Erythroblast (primary cell): Measurements from ENCODE around the gene GMDS.
A peak's percentile ranks its signal among the peaks of the same experiment; 100 is the strongest.

Source experiments
- DNase-seq, 2 experiments: peaks; one replicate each; lab custom pipeline; 2025; lab: John Stamatoyannopoulos, UW
- GATA1 ChIP-seq: IDR thresholded peaks from 2 replicates; pipeline ENCODE4 v1.6.1; 2011; ENCODE audit warnings: low read depth, mild to moderate bottlenecking, control low read depth, low read length, moderate library complexity
- POLR2A ChIP-seq: IDR thresholded peaks from 2 replicates; pipeline ENCODE4 v1.6.1; 2011; ENCODE audit warnings: mild to moderate bottlenecking, low read length

Gene GMDS

GRCh38 chr6:2044192-2044591, 201.2 kb downstream of the GMDS start:
- no peak for DNase-seq

GRCh38 chr6:2042956-2043648, 202.3 kb downstream of the GMDS start:
- TF ChIP-seq GATA1 (no peak), POLR2A (no peak)
- DNase-seq: no peak

More at GRCh38 chr6:2044192-2044591, 201.2 kb downstream of the GMDS start:
- TF ChIP-seq GATA1 (no peak), POLR2A (no peak)

GRCh38 chr6:2038092-2038491, 207.3 kb downstream of the GMDS start:
- peak in 1 of 2 experiments; percentile 28 for DNase-seq
- TF ChIP-seq GATA1: no peak
- TF ChIP-seq POLR2A: no peak

- TF ChIP-seq POLR2A (no peak), GATA1 (no peak)
- DNase-seq: no peak
These were observed 208.0 kb downstream of the GMDS start for GRCh38 chr6:2037237-2037926.

- TF ChIP-seq POLR2A: no peak
- TF ChIP-seq GATA1: no peak
- no peak for DNase-seq
These were observed 208.7 kb downstream of the GMDS start for GRCh38 chr6:2036710-2037023.

GRCh38 chr6:2035826-2036709, 209.3 kb downstream of the GMDS start:
- no peak for TF ChIP-seq POLR2A
- no peak for TF ChIP-seq GATA1
- DNase-seq: no peak

- no peak for DNase-seq
- TF ChIP-seq GATA1 (no peak), POLR2A (no peak)
These were observed 210.4 kb downstream of the GMDS start for GRCh38 chr6:2035046-2035445.

- TF ChIP-seq POLR2A (no peak), GATA1 (no peak)
- DNase-seq: no peak
These were observed 211.1 kb downstream of the GMDS start for GRCh38 chr6:2034256-2034655.

- TF ChIP-seq POLR2A (no peak), GATA1 (no peak)
- DNase-seq: no peak
These were observed 211.9 kb downstream of the GMDS start for GRCh38 chr6:2033544-2033943.

GRCh38 chr6:2030682-2031244, 214.6 kb downstream of the GMDS start:
- TF ChIP-seq GATA1: no peak
- DNase-seq: no peak

GRCh38 chr6:2029952-2030351, 215.5 kb downstream of the GMDS start:
- TF ChIP-seq GATA1 (no peak), POLR2A (no peak)
- DNase-seq: no peak

GRCh38 chr6:2029130-2029794, 216.1 kb downstream of the GMDS start:
- no peak for TF ChIP-seq POLR2A
- no peak for TF ChIP-seq GATA1
- no peak for DNase-seq

- TF ChIP-seq POLR2A (no peak), GATA1 (no peak)
- DNase-seq: no peak
These were observed 216.9 kb downstream of the GMDS start for GRCh38 chr6:2028457-2029038.
